ENCODE results near the gene GUCY1A1.
"Not testable (repeated sequence)": the region's sequence is repeated elsewhere in the genome, so short reads cannot be mapped to it uniquely, and the experiment has no call there.

The GUCY1A1 gene

GRCh38 chr4:155666344-155667221 is at the start of gene GUCY1A1:
Gene GUCY1A1 (plus strand): TSS chr4:155666848. CDS start chr4:155696868, 30,020 bp downstream.
- DNase-seq: no peak

- DNase-seq: no peak
These were observed 49.4 kb upstream of the GUCY1A1 start for GRCh38 chr4:155617296-155617695.

- no peak for DNase-seq
These were observed 48.3 kb upstream of the GUCY1A1 start for GRCh38 chr4:155618183-155618838.

GRCh38 chr4:155620637-155621036 is 46.0 kb upstream of the GUCY1A1 start:
- no peak for DNase-seq

- DNase-seq: no peak
These were observed 42.2 kb upstream of the GUCY1A1 start for GRCh38 chr4:155624478-155624877.

GRCh38 chr4:155626561-155626960 is 40.1 kb upstream of the GUCY1A1 start:
- no peak for DNase-seq

GRCh38 chr4:155629183-155629825 is 37.3 kb upstream of the GUCY1A1 start:
- no peak for DNase-seq

- no peak for DNase-seq
These were observed 36.7 kb upstream of the GUCY1A1 start for GRCh38 chr4:155629956-155630355.

GRCh38 chr4:155632310-155632840 is 34.3 kb upstream of the GUCY1A1 start:
- no peak for DNase-seq

GRCh38 chr4:155638195-155638965 is 28.3 kb upstream of the GUCY1A1 start:
- DNase-seq: no peak

GRCh38 chr4:155639704-155640523 is 26.7 kb upstream of the GUCY1A1 start:
- no peak for DNase-seq

GRCh38 chr4:155640751-155641150 is 25.9 kb upstream of the GUCY1A1 start:
- DNase-seq: no peak

GRCh38 chr4:155643087-155643486 is 23.6 kb upstream of the GUCY1A1 start:
- no peak for DNase-seq

GRCh38 chr4:155646001-155646400 is 20.6 kb upstream of the GUCY1A1 start:
- DNase-seq: no peak

- not testable (repeated sequence) for DNase-seq
These were observed 15.9 kb upstream of the GUCY1A1 start for GRCh38 chr4:155650785-155651184.

GRCh38 chr4:155653052-155653451 is 13.6 kb upstream of the GUCY1A1 start:
- no peak for DNase-seq

GRCh38 chr4:155656025-155656424 is 10.6 kb upstream of the GUCY1A1 start:
- DNase-seq: no peak

- DNase-seq: no peak
These were observed 9.5 kb upstream of the GUCY1A1 start for GRCh38 chr4:155657169-155657568.

GRCh38 chr4:155657985-155658680 is 8.5 kb upstream of the GUCY1A1 start:
- DNase-seq: no peak

- DNase-seq: no peak
These were observed 8.0 kb upstream of the GUCY1A1 start for GRCh38 chr4:155658681-155659064.

- no peak for DNase-seq
These were observed 7.5 kb upstream of the GUCY1A1 start for GRCh38 chr4:155659176-155659575.
